ENCODE measurements around the gene GYS1.

The GYS1 gene

DNA sequence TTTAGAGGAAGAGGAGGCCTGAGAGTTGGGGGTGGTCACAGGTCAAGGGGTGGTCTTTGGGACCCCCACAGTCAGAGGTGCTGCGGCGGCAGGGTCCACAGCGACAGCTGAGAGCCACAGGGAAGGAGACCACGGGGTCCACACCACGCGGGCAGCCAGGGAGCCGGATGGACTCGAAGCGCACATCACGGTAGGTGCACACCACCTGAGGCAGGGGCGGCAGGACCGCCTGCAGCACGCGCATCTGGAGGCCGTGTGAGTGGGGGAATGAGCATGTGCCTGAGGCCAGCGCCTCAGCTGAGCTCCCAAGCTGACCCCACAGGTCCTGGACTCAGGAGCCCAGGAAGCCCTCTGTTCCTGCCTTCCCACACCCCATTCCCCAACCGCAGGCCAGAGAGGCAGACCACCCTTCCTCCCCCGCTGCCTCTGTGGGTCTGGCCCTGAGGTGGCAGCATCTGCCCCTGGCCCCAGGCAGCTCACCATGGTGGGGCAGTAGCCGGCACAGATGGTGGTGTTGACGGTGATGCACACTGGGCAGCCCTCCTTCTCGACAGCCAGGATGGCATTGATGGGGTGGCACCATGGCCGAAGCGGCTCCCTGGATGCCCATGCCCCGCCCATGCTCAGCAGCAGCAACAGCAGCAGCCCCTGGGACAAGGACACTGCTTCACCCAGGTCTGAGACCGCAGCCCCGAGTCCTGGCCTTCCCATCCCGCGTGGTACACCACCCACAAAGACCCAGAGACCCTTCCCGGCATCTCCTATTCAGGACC is 23.1 kb upstream of the GYS1 start:
- no peak for DNase-seq (ENCODE audit: low spot score)
- TF ChIP-seq, protein P1, sequence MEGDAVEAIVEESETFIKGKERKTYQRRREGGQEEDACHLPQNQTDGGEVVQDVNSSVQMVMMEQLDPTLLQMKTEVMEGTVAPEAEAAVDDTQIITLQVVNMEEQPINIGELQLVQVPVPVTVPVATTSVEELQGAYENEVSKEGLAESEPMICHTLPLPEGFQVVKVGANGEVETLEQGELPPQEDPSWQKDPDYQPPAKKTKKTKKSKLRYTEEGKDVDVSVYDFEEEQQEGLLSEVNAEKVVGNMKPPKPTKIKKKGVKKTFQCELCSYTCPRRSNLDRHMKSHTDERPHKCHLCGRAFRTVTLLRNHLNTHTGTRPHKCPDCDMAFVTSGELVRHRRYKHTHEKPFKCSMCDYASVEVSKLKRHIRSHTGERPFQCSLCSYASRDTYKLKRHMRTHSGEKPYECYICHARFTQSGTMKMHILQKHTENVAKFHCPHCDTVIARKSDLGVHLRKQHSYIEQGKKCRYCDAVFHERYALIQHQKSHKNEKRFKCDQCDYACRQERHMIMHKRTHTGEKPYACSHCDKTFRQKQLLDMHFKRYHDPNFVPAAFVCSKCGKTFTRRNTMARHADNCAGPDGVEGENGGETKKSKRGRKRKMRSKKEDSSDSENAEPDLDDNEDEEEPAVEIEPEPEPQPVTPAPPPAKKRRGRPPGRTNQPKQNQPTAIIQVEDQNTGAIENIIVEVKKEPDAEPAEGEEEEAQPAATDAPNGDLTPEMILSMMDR (IDR thresholded peaks at IDR 0.05; ENCODE audit: extremely low read depth, missing control alignments), result no peak

DNA sequence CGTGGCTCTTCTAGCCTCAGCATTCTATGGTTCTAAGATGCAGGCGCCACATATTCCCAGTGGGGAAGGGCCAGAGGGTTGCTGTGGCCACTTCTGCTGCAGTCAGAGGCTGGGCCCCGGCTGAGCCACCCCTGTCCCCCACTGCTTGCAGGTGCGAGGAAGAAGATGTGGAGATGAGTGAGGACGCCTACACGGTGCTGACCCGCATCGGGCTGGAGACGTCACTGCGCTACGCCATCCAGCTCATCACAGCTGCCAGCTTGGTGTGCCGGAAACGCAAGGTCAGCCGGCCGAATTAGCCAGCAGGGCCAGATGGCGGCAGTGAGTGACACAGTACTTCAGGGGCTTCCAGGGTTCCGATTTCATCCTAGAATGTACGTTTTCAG is 21.8 kb upstream of the GYS1 start:
- TF ChIP-seq, protein P1 (IDR thresholded peaks at IDR 0.05; ENCODE audit: extremely low read depth, missing control alignments), result no peak
- DNase-seq (ENCODE audit: low spot score), result no peak

GRCh38 chr19:49014123-49014869 is 21.2 kb upstream of the GYS1 start:
- TF ChIP-seq, protein P1 (IDR thresholded peaks at IDR 0.05; ENCODE audit: extremely low read depth, missing control alignments), result no peak
- no peak for DNase-seq (ENCODE audit: low spot score)

DNA sequence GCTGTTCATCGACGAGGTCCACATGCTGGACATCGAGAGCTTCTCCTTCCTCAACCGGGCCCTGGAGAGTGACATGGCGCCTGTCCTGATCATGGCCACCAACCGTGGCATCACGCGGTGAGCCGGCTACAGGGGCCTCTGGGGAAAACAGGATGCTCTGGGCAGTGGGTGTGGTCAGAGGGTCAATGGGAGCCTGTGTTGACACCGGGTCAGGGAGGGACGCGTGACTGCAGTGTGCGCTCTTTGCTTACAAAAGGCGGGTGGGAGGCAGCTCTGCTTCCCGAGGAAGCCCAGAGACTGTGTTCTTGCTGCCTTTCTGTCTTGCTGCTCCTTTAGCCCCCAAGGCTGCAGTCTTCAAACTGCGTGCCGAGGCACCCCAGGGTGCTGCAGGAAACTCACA is 18.1 kb upstream of the GYS1 start:
- no peak for DNase-seq (ENCODE audit: low spot score)
- TF ChIP-seq, protein P1 (IDR thresholded peaks at IDR 0.05; ENCODE audit: extremely low read depth, missing control alignments), result no peak

- TF ChIP-seq, protein P1 (IDR thresholded peaks at IDR 0.05; ENCODE audit: extremely low read depth, missing control alignments), result no peak
- DNase-seq (ENCODE audit: low spot score), result no peak
Observed at GRCh38 chr19:49010453-49010852, 17.3 kb upstream of the GYS1 start.

DNA sequence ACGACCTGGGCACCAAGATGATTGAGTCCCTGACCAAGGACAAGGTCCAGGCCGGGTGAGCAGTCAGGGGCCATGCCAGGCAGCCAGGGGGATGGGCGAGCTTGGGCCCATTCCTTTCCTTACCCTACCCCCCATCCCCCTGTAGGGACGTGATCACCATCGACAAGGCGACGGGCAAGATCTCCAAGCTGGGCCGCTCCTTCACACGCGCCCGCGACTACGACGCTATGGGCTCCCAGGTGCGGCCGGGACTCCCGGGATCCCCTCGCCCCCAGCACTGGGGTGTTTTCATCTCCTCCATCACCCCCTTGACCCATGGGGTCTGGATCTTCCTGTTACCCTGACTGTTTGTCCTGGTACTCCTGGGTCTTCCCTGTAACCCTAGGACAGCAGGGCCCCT is 16.7 kb upstream of the GYS1 start:
- TF ChIP-seq, protein P1 (IDR thresholded peaks at IDR 0.05; ENCODE audit: extremely low read depth, missing control alignments), result no peak
- DNase-seq (ENCODE audit: low spot score), result no peak

DNA sequence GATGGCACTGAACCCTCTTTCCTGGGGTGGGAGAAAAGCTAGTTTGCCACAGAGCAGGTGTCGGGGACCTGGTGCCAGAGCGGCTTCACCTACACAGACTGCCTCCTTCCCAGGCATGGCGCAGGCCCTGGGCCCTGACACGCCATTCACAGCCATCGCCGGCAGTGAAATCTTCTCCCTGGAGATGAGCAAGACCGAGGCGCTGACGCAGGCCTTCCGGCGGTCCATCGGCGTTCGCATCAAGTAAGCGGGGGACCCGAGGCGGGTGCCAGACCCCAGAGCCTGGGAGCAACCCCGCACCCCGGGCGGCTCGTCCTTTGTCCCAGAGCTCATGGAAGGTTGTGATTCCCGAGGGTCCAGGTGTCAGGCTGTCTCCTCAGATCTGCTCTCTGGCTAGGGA is 13.8 kb upstream of the GYS1 start:
- TF ChIP-seq, protein P1 (IDR thresholded peaks at IDR 0.05; ENCODE audit: extremely low read depth, missing control alignments), result no peak
- DNase-seq (ENCODE audit: low spot score), result no peak
